Measurements from ENCODE around the gene KIF12. TPM values are rescaled to one million over a fixed set of nuclear protein-coding genes. Genes with fewer than 3 reads are reported as not detected.
A peak's percentile ranks its signal among the peaks of the same experiment; 100 is the strongest.

Gene KIF12
- total and polyA plus RNA-seq, 4 experiments from 2014 or later: not detected

- Histone ChIP-seq H3K27me3 (ENCODE audit: insufficient read depth, low read length) (peaks cover 5% of the 10 kb centered on the region), H3K36me3 (ENCODE audit: insufficient read depth, low read length) (no peaks in the 10 kb centered on the region), H3K9me3 (ENCODE audit: control insufficient read depth in 1 of 2, low read length in 2 of 2) (no peaks in the 10 kb centered on the region), H3K27ac (ENCODE audit: low read depth, low read length) (no peak overlapping the region), H3K4me3 (ENCODE audit: low read length in 2 of 2) (no peak overlapping the region), H3K4me1 (ENCODE audit: insufficient read depth, low read length) (peaks cover 5% of the 10 kb centered on the region)
- Mint-ChIP-seq H3K4me1 (peaks cover 7 to 14% (median 11%) of the 10 kb centered on the region in 4 donors), H3K27ac (no peak overlapping the region), H3K36me3 (no peaks in the 10 kb centered on the region), H3K4me3 (peak overlapping the region in 4 of 8 donors; percentile 39 to 52 (median 42)), H3K9me3 (peaks cover 3 to 10% (median 8%) of the 10 kb centered on the region in 8 donors), H3K27me3 (peaks cover 32 to 51% of the 10 kb centered on the region in 2 donors)
- ChIA-PET POLR2A (ENCODE audit: partially characterized antibody) (no interaction called here), CTCF (ENCODE audit: partially characterized antibody) (no interaction called here)
- DNase-seq: peak in 1 of 5 donors; percentile 5
- intact Hi-C loops (cut with micrococcal nuclease): no loop called here
Measured at GRCh38 chr9:114098021-114098935, 814 bp downstream of the KIF12 start.

DNA sequence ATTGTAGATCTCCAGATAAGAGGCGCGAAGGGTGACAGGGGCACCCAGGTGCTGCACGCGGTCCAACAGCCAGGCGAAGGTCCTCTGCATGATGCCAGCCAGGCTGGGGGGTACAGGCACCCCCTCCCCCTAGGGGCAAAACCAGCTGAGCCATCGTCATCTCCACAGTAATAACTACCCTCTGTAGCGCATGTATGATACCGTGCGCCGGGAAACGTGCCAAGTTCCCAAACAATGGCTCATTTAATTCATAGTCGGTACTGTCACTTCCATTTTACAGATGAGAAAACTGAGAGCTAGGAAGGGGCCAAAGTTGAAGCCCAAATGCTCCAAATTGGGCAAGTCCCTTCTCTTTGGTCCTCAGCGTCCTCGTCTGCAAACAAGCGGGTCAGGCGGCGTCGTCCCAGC is 1.5 kb downstream of the KIF12 start:
- H3K36me3 ChIP-seq (ENCODE audit: insufficient read depth, low read length): no peaks in the 10 kb centered on the region
- H3K27ac Mint-ChIP-seq: peak overlapping the region in 1 of 7 donors; percentile 59
- peak overlapping the region in 6 of 8 donors; percentile 35 to 71 (median 52) for H3K4me3 Mint-ChIP-seq
- peaks cover 5% of the 10 kb centered on the region for H3K27me3 ChIP-seq (ENCODE audit: insufficient read depth, low read length)
- no peak for DNase-seq
- POLR2A ChIA-PET (ENCODE audit: partially characterized antibody): no interaction called here
- no peaks in the 10 kb centered on the region for H3K9me3 ChIP-seq (ENCODE audit: control insufficient read depth in 1 of 2, low read length in 2 of 2)
- peaks cover 7 to 14% (median 11%) of the 10 kb centered on the region in 4 donors for H3K4me1 Mint-ChIP-seq
- H3K4me1 ChIP-seq (ENCODE audit: insufficient read depth, low read length): peaks cover 5% of the 10 kb centered on the region
- H3K27ac ChIP-seq (ENCODE audit: low read depth, low read length): no peak overlapping the region
- intact Hi-C loops (cut with micrococcal nuclease): no loop called here
- peaks cover 32 to 54% of the 10 kb centered on the region in 2 donors for H3K27me3 Mint-ChIP-seq
- H3K9me3 Mint-ChIP-seq: peaks cover 3 to 10% (median 8%) of the 10 kb centered on the region in 8 donors
- CTCF ChIA-PET (ENCODE audit: partially characterized antibody): no interaction called here
- H3K4me3 ChIP-seq (ENCODE audit: low read length in 2 of 2): no peak overlapping the region
- no peaks in the 10 kb centered on the region for H3K36me3 Mint-ChIP-seq

DNA sequence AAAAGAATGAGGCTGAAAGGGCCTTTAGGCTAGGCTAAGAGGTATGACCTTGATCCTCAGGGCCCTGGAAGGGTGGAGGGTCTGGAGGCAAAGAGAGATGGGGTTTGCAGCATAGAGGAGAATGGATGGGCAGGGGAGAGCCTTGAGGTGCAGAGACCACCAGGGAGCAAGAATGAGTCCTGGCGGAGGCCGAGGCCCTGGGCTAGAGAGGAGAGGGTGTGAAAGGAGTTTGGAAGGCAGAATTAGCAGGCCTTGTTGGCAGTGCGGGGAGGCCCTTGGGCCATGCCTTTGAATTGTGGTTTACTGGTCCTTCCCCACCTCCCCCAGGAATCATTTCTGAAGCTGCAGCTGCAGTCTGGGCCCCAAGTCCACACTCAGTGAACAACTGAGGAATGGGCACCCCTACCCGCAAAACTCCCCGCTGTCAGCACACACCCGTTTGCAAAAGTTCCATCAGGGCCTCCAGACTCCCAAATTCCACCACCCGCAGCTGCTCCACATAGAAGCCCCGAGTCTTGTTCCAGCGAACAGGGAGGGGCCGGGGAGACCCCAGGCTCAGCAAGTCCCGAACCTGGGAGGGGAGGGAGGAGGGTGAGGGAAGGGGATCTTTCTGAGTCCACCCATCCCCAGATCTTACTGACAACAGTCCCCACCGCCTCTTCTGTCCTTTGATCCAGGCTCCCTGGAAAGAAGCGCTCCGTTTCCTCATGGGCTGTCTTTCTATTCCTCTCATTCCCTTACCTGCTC is 2.1 kb downstream of the KIF12 start:
- no peak for DNase-seq
- Histone ChIP-seq H3K27me3 (ENCODE audit: insufficient read depth, low read length) (peaks cover 5% of the 10 kb centered on the region), H3K4me1 (ENCODE audit: insufficient read depth, low read length) (peaks cover 5% of the 10 kb centered on the region), H3K4me3 (ENCODE audit: low read length in 2 of 2) (no peak overlapping the region), H3K36me3 (ENCODE audit: insufficient read depth, low read length) (no peaks in the 10 kb centered on the region), H3K27ac (ENCODE audit: low read depth, low read length) (no peak overlapping the region), H3K9me3 (ENCODE audit: control insufficient read depth in 1 of 2, low read length in 2 of 2) (no peaks in the 10 kb centered on the region)
- Mint-ChIP-seq H3K4me1 (peaks cover 7 to 14% (median 11%) of the 10 kb centered on the region in 4 donors), H3K27me3 (peaks cover 32 to 54% of the 10 kb centered on the region in 2 donors), H3K27ac (peak overlapping the region in 1 of 7 donors; percentile 59), H3K9me3 (peaks cover 3 to 9% (median 5%) of the 10 kb centered on the region in 8 donors), H3K4me3 (peak overlapping the region in 7 of 8 donors; percentile 10 to 71 (median 54)), H3K36me3 (no peaks in the 10 kb centered on the region)
- POLR2A ChIA-PET (ENCODE audit: partially characterized antibody): no interaction called here
- intact Hi-C loops (cut with micrococcal nuclease): no loop called here
- CTCF ChIA-PET (ENCODE audit: partially characterized antibody): interaction anchor here (6.1 kb wide), 1 partner anchor 13 kb away, joined by 37 read pairs; no protein-coding TSS in a partner anchor

DNA sequence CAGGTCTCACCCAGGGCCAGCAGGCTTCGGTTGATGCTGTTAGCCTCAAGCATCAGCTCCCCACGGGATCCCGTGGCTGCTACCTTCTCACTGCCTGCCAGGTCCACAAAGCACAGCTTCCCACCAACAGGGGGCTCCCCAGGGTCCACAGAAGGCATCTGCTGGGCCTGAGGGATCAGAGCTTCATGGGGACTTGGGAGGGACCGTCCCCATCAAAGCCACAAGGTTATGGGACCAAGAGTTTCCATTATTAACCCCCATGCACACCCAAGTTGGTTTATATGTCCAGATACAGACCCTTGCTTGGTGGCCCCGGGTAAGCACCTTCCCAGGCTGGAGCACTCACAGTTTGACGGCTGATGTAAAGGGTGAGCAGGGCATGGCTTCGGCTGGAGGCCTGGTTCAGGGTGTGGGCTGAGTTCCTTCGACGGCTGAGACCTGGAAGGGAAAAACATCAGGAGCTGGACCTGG is 3.0 kb downstream of the KIF12 start:
- CTCF ChIA-PET (ENCODE audit: partially characterized antibody): interaction anchor here (6.1 kb wide), 1 partner anchor 12 kb away, joined by 37 read pairs; no protein-coding TSS in a partner anchor
- H3K36me3 ChIP-seq (ENCODE audit: insufficient read depth, low read length): no peaks in the 10 kb centered on the region
- H3K4me1 ChIP-seq (ENCODE audit: insufficient read depth, low read length): peaks cover 5% of the 10 kb centered on the region
- no peaks in the 10 kb centered on the region for H3K36me3 Mint-ChIP-seq
- H3K27me3 Mint-ChIP-seq: peaks cover 28 to 48% of the 10 kb centered on the region in 2 donors
- peaks cover 0 to 2% (median 0%) of the 10 kb centered on the region in 8 donors for H3K9me3 Mint-ChIP-seq
- POLR2A ChIA-PET (ENCODE audit: partially characterized antibody): no interaction called here
- peaks cover 5% of the 10 kb centered on the region for H3K27me3 ChIP-seq (ENCODE audit: insufficient read depth, low read length)
- no peak for DNase-seq
- H3K4me3 Mint-ChIP-seq: peak overlapping the region in 3 of 8 donors; percentile 32 to 68 (median 37)
- no peaks in the 10 kb centered on the region for H3K9me3 ChIP-seq (ENCODE audit: control insufficient read depth in 1 of 2, low read length in 2 of 2)
- peaks cover 7 to 14% (median 11%) of the 10 kb centered on the region in 4 donors for H3K4me1 Mint-ChIP-seq
- no peak overlapping the region for H3K27ac Mint-ChIP-seq
- intact Hi-C loops (cut with micrococcal nuclease): no loop called here
- no peak overlapping the region for H3K27ac ChIP-seq (ENCODE audit: low read depth, low read length)
- H3K4me3 ChIP-seq (ENCODE audit: low read length in 2 of 2): no peak overlapping the region

DNA sequence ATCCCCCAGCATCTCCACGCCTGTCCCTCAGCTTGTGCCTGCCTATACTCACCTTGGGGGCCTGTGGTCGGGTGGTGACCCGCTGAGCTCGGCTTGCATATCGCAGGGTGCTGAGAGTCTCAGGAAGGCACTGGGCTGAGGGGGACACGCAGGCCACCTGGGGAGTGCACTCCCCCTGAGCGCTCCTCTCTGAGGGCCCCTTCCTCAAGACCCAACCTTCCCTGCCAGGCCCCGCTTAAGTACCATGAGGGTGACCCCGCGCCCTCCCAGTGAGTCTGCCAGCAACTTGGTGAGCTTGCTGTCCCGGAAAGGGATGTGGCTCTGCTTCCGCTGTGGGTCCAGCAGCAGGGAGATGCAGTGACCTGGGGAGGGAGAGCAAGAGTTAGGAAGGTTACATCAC is 4.1 kb downstream of the KIF12 start:
- Mint-ChIP-seq H3K27ac (no peak overlapping the region), H3K4me3 (no peak overlapping the region), H3K36me3 (no peaks in the 10 kb centered on the region), H3K4me1 (peaks cover 7 to 14% (median 11%) of the 10 kb centered on the region in 4 donors), H3K27me3 (peaks cover 26 to 41% of the 10 kb centered on the region in 2 donors), H3K9me3 (no peaks in the 10 kb centered on the region)
- H3K36me3 ChIP-seq (ENCODE audit: insufficient read depth, low read length): no peaks in the 10 kb centered on the region
- intact Hi-C loops (cut with micrococcal nuclease): no loop called here
- no peak overlapping the region for H3K4me3 ChIP-seq (ENCODE audit: low read length in 2 of 2)
- peaks cover 5% of the 10 kb centered on the region for H3K4me1 ChIP-seq (ENCODE audit: insufficient read depth, low read length)
- POLR2A ChIA-PET (ENCODE audit: partially characterized antibody): no interaction called here
- no peak overlapping the region for H3K27ac ChIP-seq (ENCODE audit: low read depth, low read length)
- peaks cover 5% of the 10 kb centered on the region for H3K27me3 ChIP-seq (ENCODE audit: insufficient read depth, low read length)
- no peaks in the 10 kb centered on the region for H3K9me3 ChIP-seq (ENCODE audit: control insufficient read depth in 1 of 2, low read length in 2 of 2)
- CTCF ChIA-PET (ENCODE audit: partially characterized antibody): interaction anchor here (1.0 to 6.1 kb wide), 2 partner anchors 11 to 14 kb away, joined by 3 to 37 read pairs; no protein-coding TSS in a partner anchor
- no peak for DNase-seq

DNA sequence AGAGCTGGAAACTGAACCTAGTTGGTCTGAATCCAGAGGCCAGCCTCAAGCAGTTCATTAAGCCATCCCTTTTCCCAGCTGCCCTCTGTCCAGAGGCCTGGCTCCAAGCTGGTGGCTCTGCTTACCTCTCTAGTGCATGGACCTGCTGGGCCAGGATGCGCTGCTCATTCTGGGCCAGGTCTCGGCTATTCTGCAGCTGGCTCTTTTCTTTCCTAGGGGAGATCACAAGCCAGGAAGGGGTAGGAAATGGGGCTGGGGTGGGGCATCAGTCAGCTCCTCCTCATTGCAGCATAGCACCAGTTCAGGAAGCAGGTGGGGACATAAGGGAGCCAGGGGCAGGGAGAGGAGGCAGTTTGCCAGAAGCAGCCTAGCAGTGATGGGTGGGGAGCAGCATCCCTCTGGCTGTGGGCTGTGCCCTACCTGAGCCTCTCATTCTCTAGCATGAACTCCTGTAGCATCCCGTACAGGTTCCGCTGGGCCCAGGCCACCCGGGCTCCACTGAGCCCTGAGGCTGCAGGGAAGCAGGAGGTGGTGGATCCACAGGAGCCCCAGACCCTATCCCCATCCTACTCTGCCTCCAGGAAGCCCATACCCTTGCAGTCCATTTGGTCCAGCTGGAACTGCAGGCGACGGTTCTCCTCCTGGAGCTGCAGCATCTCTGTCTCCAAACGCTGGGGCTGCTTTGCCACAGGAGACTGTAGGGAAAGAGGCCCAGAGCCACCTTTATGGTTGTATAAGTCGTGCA is 5.2 kb downstream of the KIF12 start:
- Histone ChIP-seq H3K4me1 (ENCODE audit: insufficient read depth, low read length) (peaks cover 5% of the 10 kb centered on the region), H3K4me3 (ENCODE audit: low read length in 2 of 2) (no peak overlapping the region), H3K27me3 (ENCODE audit: insufficient read depth, low read length) (peaks cover 5% of the 10 kb centered on the region), H3K36me3 (ENCODE audit: insufficient read depth, low read length) (no peaks in the 10 kb centered on the region), H3K9me3 (ENCODE audit: control insufficient read depth in 1 of 2, low read length in 2 of 2) (no peaks in the 10 kb centered on the region), H3K27ac (ENCODE audit: low read depth, low read length) (no peak overlapping the region)
- POLR2A ChIA-PET (ENCODE audit: partially characterized antibody): no interaction called here
- no peaks in the 10 kb centered on the region for H3K36me3 Mint-ChIP-seq
- no peaks in the 10 kb centered on the region for H3K9me3 Mint-ChIP-seq
- no peak overlapping the region for H3K27ac Mint-ChIP-seq
- intact Hi-C loops (cut with micrococcal nuclease): no loop called here
- DNase-seq: no peak
- CTCF ChIA-PET (ENCODE audit: partially characterized antibody): interaction anchor here (1.0 to 6.1 kb wide), 2 partner anchors 10 to 15 kb away, joined by 3 to 37 read pairs; no protein-coding TSS in a partner anchor
- H3K4me1 Mint-ChIP-seq: peaks cover 7 to 14% (median 8%) of the 10 kb centered on the region in 4 donors
- no peak overlapping the region for H3K4me3 Mint-ChIP-seq
- H3K27me3 Mint-ChIP-seq: peaks cover 23 to 37% of the 10 kb centered on the region in 2 donors

Data from CD4-positive, alpha-beta memory T cell (primary cell).